Neural cell (in vitro differentiated cells): ENCODE data around the gene SRRM2. TPM values are rescaled to one million over a fixed set of nuclear protein-coding genes. Genes with fewer than 3 reads are reported as not detected.

Source experiments
- H2AFZ ChIP-seq: fragments of 200-600, 300-800 bp; sonication (generic), shearing (Covaris generic); 2 replicates; pipeline ENCODE4 v1.6.0; 2014; ENCODE audit warnings: low read depth, mild to moderate bottlenecking, antibody characterized with exemption, low read length, moderate library complexity
- H3F3A ChIP-seq: fragments of 200-600 bp; shearing (Covaris generic); 2 replicates; pipeline ENCODE4 v1.6.1; 2016; ENCODE audit warnings: mild to moderate bottlenecking, moderate library complexity, mixed read lengths, antibody characterized with exemption, low read length; ENCODE audit not compliant: insufficient read depth, poor library complexity, severe bottlenecking
- H3K27ac ChIP-seq: fragments of 200-600, 300-800 bp; sonication (generic), shearing (Covaris generic); 2 replicates; pipeline ENCODE4 v1.5.1; 2014; ENCODE audit warnings: mild to moderate bottlenecking, low read length, moderate library complexity
- H3K27me3 ChIP-seq: fragments of 300-800, 200-600 bp; sonication (generic), shearing (Covaris generic); 2 replicates; pipeline ENCODE4 v1.6.0; 2014; ENCODE audit warnings: mild to moderate bottlenecking, low read depth, low read length, moderate library complexity; ENCODE audit not compliant: insufficient read depth
- H3K36me3 ChIP-seq: fragments of 300-800, 200-600 bp; sonication (generic), shearing (Covaris generic); 2 replicates; pipeline ENCODE4 v1.5.1; 2014; ENCODE audit warnings: mild to moderate bottlenecking, antibody characterized with exemption, low read length, moderate library complexity; ENCODE audit not compliant: insufficient read depth
- H3K4me2 ChIP-seq: fragments of 300-800, 200-600 bp; sonication (generic), shearing (Covaris generic); 2 replicates; pipeline ENCODE4 v1.6.0; 2014; ENCODE audit warnings: mild to moderate bottlenecking, low read length
- H3K4me3 ChIP-seq: fragments of 300-800, 200-600 bp; sonication (generic), shearing (Covaris generic); 2 replicates; pipeline ENCODE4 v1.5.1; 2014; ENCODE audit warnings: mild to moderate bottlenecking, low read length, moderate library complexity
- H3K79me2 ChIP-seq: fragments of 200-600 bp; shearing (Covaris generic); replicated peaks from 2 replicates; pipeline ENCODE4 v1.6.0; 2014; ENCODE audit warnings: mild to moderate bottlenecking, low read length, moderate library complexity; ENCODE audit not compliant: insufficient read depth
- H3K9ac ChIP-seq: fragments of 300-800, 200-600 bp; sonication (generic), shearing (Covaris generic); 2 replicates; pipeline ENCODE4 v1.6.1; 2016; ENCODE audit warnings: mild to moderate bottlenecking, low read length, mixed read lengths
- H3K9me2 ChIP-seq: fragments of 200-600 bp; shearing (Covaris generic); 2 replicates; pipeline ENCODE4 v1.6.1; 2016; ENCODE audit warnings: mild to moderate bottlenecking, low read length, mixed read lengths; ENCODE audit not compliant: insufficient read depth
- H3K9me3 ChIP-seq: fragments of 200-600, 300-800 bp; sonication (generic), shearing (Covaris generic); 2 replicates; pipeline ENCODE4 v1.6.1; 2016; ENCODE audit warnings: mild to moderate bottlenecking, mixed run types, low read length, moderate library complexity, mixed read lengths
- H4K20me1 ChIP-seq: fragments of 200-600 bp; shearing (Covaris generic); 2 replicates; pipeline ENCODE4 v1.6.1; 2016; ENCODE audit warnings: mild to moderate bottlenecking, mixed run types; ENCODE audit not compliant: insufficient read depth
- CTCF ChIP-seq: fragments of 450-650 bp; IDR thresholded peaks from 2 replicates; pipeline ENCODE4 v1.5.1; 2014; ENCODE audit warnings: antibody characterized with exemption, mild to moderate bottlenecking, moderate library complexity; ENCODE audit not compliant: poor library complexity, severe bottlenecking
- EP300 ChIP-seq: fragments of 450-650 bp; conservative IDR thresholded peaks from 2 replicates; pipeline ENCODE4 v1.6.1; 2014; ENCODE audit warnings: antibody characterized with exemption, mild to moderate bottlenecking, moderate library complexity; ENCODE audit not compliant: poor library complexity, severe bottlenecking
- EZH2 ChIP-seq: fragments of 200-600, 300-800 bp; shearing (Covaris generic), sonication (generic); IDR thresholded peaks from 2 replicates; pipeline ENCODE4 v1.6.1; 2014; ENCODE audit warnings: antibody characterized with exemption, low read length, borderline replicate concordance, mild to moderate bottlenecking; ENCODE audit not compliant: insufficient read depth, poor library complexity, severe bottlenecking
- MXI1 ChIP-seq: fragments of 450-650 bp; conservative IDR thresholded peaks from 2 replicates; pipeline ENCODE4 v1.6.1; 2014; ENCODE audit warnings: antibody characterized with exemption, mild to moderate bottlenecking; ENCODE audit not compliant: poor library complexity, severe bottlenecking
- POLR2AphosphoS5 ChIP-seq: IDR thresholded peaks from 2 replicates; pipeline ENCODE4 v1.6.1; 2012
- RAD21 ChIP-seq: fragments of 450-650 bp; conservative IDR thresholded peaks from 2 replicates; pipeline ENCODE4 v1.6.1; 2014; ENCODE audit warnings: antibody characterized with exemption, mild to moderate bottlenecking, moderate library complexity
- SMC3 ChIP-seq: fragments of 450-650 bp; conservative IDR thresholded peaks from 2 replicates; pipeline ENCODE4 v1.6.1; 2014; ENCODE audit warnings: antibody characterized with exemption, mild to moderate bottlenecking, moderate library complexity; ENCODE audit not compliant: poor library complexity
- TAF1 ChIP-seq: IDR thresholded peaks from 2 replicates; pipeline ENCODE4 v1.6.1; 2012; ENCODE audit warnings: low read depth
- polyA plus RNA-seq: library from polyadenylated mRNA; depleted of rRNA; stranded (reverse); fragments of >200 nt; gene quantifications from 2 replicates; pipeline ENCODE4 v1.2.3, GENCODE V29; 2014
- TF ChIP-seq, protein P1 (sequence below): IDR thresholded peaks from 2 replicates; pipeline ENCODE4 v1.6.1; 2012; ENCODE audit warnings: borderline replicate concordance

Gene SRRM2
- polyA plus RNA-seq, 1 donor from 2014 or later = 40.0 TPM

DNA sequence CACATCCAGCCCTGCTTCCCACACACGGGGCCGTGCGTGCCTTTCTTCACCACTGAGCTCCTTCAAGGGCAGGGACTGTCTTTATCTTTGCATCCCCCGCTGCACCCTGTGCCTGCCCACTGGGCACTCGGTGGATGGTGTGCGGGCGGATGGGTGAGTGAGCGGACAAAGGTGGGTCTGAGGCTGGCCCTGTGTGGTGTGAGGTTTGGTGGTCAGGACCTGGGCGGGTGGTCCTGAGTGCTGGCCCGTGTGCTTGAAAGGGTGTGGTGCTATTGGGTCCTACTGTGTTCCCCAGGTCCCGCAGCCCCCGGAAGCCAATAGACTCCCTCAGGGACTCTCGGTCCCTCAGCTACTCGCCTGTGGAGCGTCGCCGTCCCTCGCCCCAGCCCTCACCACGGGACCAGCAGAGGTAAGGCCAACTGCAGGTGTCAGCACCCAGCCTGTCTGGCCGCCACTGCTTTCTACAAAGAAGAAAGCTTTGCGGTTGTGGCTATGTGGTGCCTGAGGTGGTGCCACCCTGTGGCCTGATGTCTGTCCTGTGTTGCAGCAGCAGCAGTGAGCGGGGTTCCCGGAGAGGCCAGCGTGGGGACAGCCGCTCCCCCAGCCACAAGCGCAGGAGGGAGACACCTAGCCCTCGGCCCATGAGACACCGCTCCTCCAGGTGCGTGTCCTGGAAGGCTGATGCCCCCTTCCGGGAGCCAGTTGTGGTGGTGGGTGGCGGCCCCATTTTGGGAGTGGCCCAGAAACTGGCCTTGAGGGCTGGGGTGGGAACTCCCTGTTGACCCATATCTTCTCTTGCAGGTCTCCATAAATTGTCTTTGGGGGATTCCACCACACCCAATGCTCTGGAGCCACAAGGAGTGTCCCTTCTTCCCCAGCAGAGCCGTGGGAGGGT is 17.9 kb downstream of the SRRM2 start:
- Histone ChIP-seq H3K9me3 (peaks cover 11% of the 10 kb centered on the region), H3K9ac (no peak overlapping the region), H3F3A (no peaks in the 10 kb centered on the region), H3K4me2 (no peak overlapping the region), H3K4me3 (no peak overlapping the region), H3K9me2 (no peaks in the 10 kb centered on the region), H2AFZ (no peak overlapping the region), H3K36me3 (peaks cover 30% of the 10 kb centered on the region), H3K27me3 (no peaks in the 10 kb centered on the region), H3K27ac (no peak overlapping the region), H4K20me1 (no peaks in the 10 kb centered on the region), H3K79me2 (peaks cover 16% of the 10 kb centered on the region)
- TF ChIP-seq TAF1 = no peak
- no peak for TF ChIP-seq RAD21
- TF ChIP-seq POLR2AphosphoS5 = no peak
- no peak for TF ChIP-seq EZH2
- TF ChIP-seq, protein P1, sequence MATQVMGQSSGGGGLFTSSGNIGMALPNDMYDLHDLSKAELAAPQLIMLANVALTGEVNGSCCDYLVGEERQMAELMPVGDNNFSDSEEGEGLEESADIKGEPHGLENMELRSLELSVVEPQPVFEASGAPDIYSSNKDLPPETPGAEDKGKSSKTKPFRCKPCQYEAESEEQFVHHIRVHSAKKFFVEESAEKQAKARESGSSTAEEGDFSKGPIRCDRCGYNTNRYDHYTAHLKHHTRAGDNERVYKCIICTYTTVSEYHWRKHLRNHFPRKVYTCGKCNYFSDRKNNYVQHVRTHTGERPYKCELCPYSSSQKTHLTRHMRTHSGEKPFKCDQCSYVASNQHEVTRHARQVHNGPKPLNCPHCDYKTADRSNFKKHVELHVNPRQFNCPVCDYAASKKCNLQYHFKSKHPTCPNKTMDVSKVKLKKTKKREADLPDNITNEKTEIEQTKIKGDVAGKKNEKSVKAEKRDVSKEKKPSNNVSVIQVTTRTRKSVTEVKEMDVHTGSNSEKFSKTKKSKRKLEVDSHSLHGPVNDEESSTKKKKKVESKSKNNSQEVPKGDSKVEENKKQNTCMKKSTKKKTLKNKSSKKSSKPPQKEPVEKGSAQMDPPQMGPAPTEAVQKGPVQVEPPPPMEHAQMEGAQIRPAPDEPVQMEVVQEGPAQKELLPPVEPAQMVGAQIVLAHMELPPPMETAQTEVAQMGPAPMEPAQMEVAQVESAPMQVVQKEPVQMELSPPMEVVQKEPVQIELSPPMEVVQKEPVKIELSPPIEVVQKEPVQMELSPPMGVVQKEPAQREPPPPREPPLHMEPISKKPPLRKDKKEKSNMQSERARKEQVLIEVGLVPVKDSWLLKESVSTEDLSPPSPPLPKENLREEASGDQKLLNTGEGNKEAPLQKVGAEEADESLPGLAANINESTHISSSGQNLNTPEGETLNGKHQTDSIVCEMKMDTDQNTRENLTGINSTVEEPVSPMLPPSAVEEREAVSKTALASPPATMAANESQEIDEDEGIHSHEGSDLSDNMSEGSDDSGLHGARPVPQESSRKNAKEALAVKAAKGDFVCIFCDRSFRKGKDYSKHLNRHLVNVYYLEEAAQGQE = no peak
- TF ChIP-seq SMC3 = no peak
- no peak for TF ChIP-seq CTCF
- no peak for TF ChIP-seq MXI1

DNA sequence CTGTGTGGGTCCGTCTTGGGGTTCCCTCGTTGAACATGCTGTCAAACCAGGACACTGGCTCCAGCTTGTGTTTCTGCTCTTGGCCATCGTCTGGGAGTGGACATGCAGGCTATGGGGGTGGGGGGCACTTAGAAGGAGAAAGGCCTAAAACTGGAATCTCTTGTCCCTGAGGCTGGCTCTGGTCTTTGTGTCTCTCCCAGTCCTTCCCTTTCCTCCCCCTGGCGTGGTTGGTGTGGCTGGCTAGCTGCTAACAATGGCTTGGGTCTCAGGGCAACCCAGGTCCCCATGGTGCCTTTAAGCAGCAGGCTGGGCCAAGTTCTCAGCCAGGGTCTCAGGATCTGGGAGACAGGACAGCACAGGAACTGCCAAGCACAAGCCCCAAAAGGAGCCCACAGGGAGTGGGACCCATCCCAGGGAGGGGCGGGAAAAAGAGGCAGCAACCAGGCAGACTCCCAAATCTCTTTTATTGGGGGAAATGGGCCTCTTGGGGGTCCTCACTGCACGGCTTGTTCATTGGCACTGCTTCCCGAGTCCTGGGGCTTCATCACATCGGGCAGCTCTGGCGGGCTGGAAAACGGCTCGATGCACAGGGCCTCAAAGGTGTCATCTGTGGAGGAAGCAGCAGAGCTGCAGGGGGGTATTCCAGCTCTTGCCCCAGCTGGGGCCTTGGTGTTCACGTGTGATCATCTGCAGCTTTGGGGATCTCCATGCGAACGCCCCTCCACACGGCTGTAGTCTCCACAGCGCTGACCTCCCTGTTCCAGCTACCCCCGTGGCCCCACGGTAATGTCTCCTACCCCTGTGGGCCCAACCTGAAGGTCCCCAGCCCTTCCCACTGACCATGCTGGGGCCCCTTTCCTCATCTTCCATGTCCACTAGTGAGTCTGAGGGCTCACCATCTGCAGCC is 19.3 kb downstream of the SRRM2 start:
- H2AFZ ChIP-seq = no peak overlapping the region
- no peaks in the 10 kb centered on the region for H3F3A ChIP-seq
- no peak overlapping the region for H3K4me3 ChIP-seq
- no peaks in the 10 kb centered on the region for H3K9me3 ChIP-seq
- H3K27me3 ChIP-seq = no peaks in the 10 kb centered on the region
- H3K36me3 ChIP-seq = peaks cover 18% of the 10 kb centered on the region
- H3K9me2 ChIP-seq = no peaks in the 10 kb centered on the region
- H3K9ac ChIP-seq = no peak overlapping the region
- H3K4me2 ChIP-seq = no peak overlapping the region
- no peak overlapping the region for H3K27ac ChIP-seq
- no peaks in the 10 kb centered on the region for H4K20me1 ChIP-seq
- TF ChIP-seq TAF1 = no peak
- no peak for TF ChIP-seq SMC3
- TF ChIP-seq RAD21 = no peak
- TF ChIP-seq EP300 = no peak
- no peak for TF ChIP-seq CTCF
- no peak for TF ChIP-seq POLR2AphosphoS5
- no peak for TF ChIP-seq MXI1
- TF ChIP-seq, protein P1 = no peak
- no peak for TF ChIP-seq EZH2
- peaks cover 26% of the 10 kb centered on the region for H3K79me2 ChIP-seq
